Posterior cingulate gyrus (tissue), 11 donors: ENCODE measurements around the gene DLGAP4.

Experiments
- DNase-seq, 10 donors: peaks; one replicate each; pipeline versions ENCODE4 v3.0.0 to v3.0.0-alpha.2; 2020 to 2021; ENCODE audit warnings: mixed read lengths in 3 of 10
- intact Hi-C: fragments of 100-400 bp; cut with DNase I; formaldehyde crosslinking; loops from one replicate; pipeline ENCODE4 v1.15.1; 2023

Gene DLGAP4

GRCh38 chr20:36305602-36306551 lies at the start of gene DLGAP4:
Gene DLGAP4, plus strand, starts transcription at chr20:36306339. Its CDS starts 125,379 bp downstream, at chr20:36431718.
- DNase-seq: peak in 3 of 10 donors; percentile 87 to 89 (median 89)

GRCh38 chr20:36259177-36260061 lies 46.7 kb upstream of the DLGAP4 start:
- intact Hi-C loops: no loop called here
- DNase-seq: no peak

More at GRCh38 chr20:36305602-36306551, at the start of gene DLGAP4:
- intact Hi-C loops: no loop called here

GRCh38 chr20:36260316-36260715 lies 45.8 kb upstream of the DLGAP4 start:
- intact Hi-C loops: no loop called here
- DNase-seq: no peak

- intact Hi-C loops: no loop called here
- DNase-seq: no peak
Measured at GRCh38 chr20:36261389-36262105, 44.6 kb upstream of the DLGAP4 start.

- DNase-seq: peak in 1 of 10 donors; percentile 51
- intact Hi-C loops: no loop called here
Measured at GRCh38 chr20:36262440-36262839, 43.7 kb upstream of the DLGAP4 start.

GRCh38 chr20:36264426-36265246 lies 41.5 kb upstream of the DLGAP4 start:
- DNase-seq: no peak
- intact Hi-C loops: no loop called here

GRCh38 chr20:36266189-36266588 lies 40.0 kb upstream of the DLGAP4 start:
- intact Hi-C loops: no loop called here
- peak in 1 of 10 donors; percentile 43 for DNase-seq

GRCh38 chr20:36267605-36268381 lies 38.3 kb upstream of the DLGAP4 start:
- DNase-seq: peak in 4 of 10 donors; percentile 34 to 90 (median 84)
- intact Hi-C loops: no loop called here

- intact Hi-C loops: no loop called here
- DNase-seq: peak in 8 of 10 donors; percentile 55 to 95 (median 74)
Measured at GRCh38 chr20:36268440-36269342, 37.4 kb upstream of the DLGAP4 start.

GRCh38 chr20:36269507-36269906 lies 36.6 kb upstream of the DLGAP4 start:
- peak in 1 of 10 donors; percentile 67 for DNase-seq
- intact Hi-C loops: no loop called here

- DNase-seq: peak in 1 of 10 donors; percentile 64
- intact Hi-C loops: no loop called here
Measured at GRCh38 chr20:36270744-36271638, 35.1 kb upstream of the DLGAP4 start.

- intact Hi-C loops: no loop called here
- peak in 1 of 10 donors; percentile 32 for DNase-seq
Measured at GRCh38 chr20:36271639-36272546, 34.2 kb upstream of the DLGAP4 start.

GRCh38 chr20:36272547-36273220 lies 33.5 kb upstream of the DLGAP4 start:
- intact Hi-C loops: no loop called here
- peak in 1 of 10 donors; percentile 45 for DNase-seq

- intact Hi-C loops: no loop called here
- DNase-seq: peak in 2 of 10 donors; percentile 41 to 90
Measured at GRCh38 chr20:36273414-36274180, 32.5 kb upstream of the DLGAP4 start.
